ENCODE results near the gene STPG3.

STPG3 gene

GRCh38 chr9:137296670-137297664, 45.9 kb downstream of the STPG3 start:
- H3K4me3 ChIP-seq (ENCODE audit: control insufficient read depth, low read depth, low read length): no peak overlapping the region
- no peak for TF ChIP-seq CTCF (conservative IDR thresholded peaks at IDR 0.05; ENCODE audit: control insufficient read depth, insufficient read depth, low read depth, low read length)
- peak; percentile 48 for DNase-seq (ENCODE audit: low read depth)

GRCh38 chr9:137297966-137298365, 46.9 kb downstream of the STPG3 start:
- no peak for TF ChIP-seq CTCF (conservative IDR thresholded peaks at IDR 0.05; ENCODE audit: control insufficient read depth, insufficient read depth, low read depth, low read length)
- DNase-seq (ENCODE audit: low read depth): no peak
- no peak overlapping the region for H3K4me3 ChIP-seq (ENCODE audit: control insufficient read depth, low read depth, low read length)

- no peak overlapping the region for H3K4me3 ChIP-seq (ENCODE audit: control insufficient read depth, low read depth, low read length)
- DNase-seq (ENCODE audit: low read depth): no peak
- TF ChIP-seq CTCF (conservative IDR thresholded peaks at IDR 0.05; ENCODE audit: control insufficient read depth, insufficient read depth, low read depth, low read length): no peak
Observed at GRCh38 chr9:137298401-137299202, 47.5 kb downstream of the STPG3 start.

GRCh38 chr9:137299203-137299565, 48.1 kb downstream of the STPG3 start:
- no peak for TF ChIP-seq CTCF (conservative IDR thresholded peaks at IDR 0.05; ENCODE audit: control insufficient read depth, insufficient read depth, low read depth, low read length)
- DNase-seq (ENCODE audit: low read depth): no peak
- H3K4me3 ChIP-seq (ENCODE audit: control insufficient read depth, low read depth, low read length): no peak overlapping the region

GRCh38 chr9:137299938-137300337, 48.9 kb downstream of the STPG3 start:
- DNase-seq (ENCODE audit: low read depth): no peak
- H3K4me3 ChIP-seq (ENCODE audit: control insufficient read depth, low read depth, low read length): no peak overlapping the region
- no peak for TF ChIP-seq CTCF (conservative IDR thresholded peaks at IDR 0.05; ENCODE audit: control insufficient read depth, insufficient read depth, low read depth, low read length)

GRCh38 chr9:137300567-137301080, 49.5 kb downstream of the STPG3 start:
- H3K4me3 ChIP-seq (ENCODE audit: control insufficient read depth, low read depth, low read length): peak overlapping the region; percentile 10
- no peak for TF ChIP-seq CTCF (conservative IDR thresholded peaks at IDR 0.05; ENCODE audit: control insufficient read depth, insufficient read depth, low read depth, low read length)
- DNase-seq (ENCODE audit: low read depth): peak; percentile 43
